Esophagus squamous epithelium (tissue), 5 donors: Measurements from ENCODE around the gene GCLM. TPM values are rescaled to one million over a fixed set of nuclear protein-coding genes. Genes with fewer than 3 reads are reported as not detected.

Experiments used
- DNase-seq: peaks from one replicate; lab custom pipeline; 2025; lab: John Stamatoyannopoulos, UW
- H3K27ac ChIP-seq, 4 donors: fragments of 200-600 bp; sonication (generic); one replicate each; pipeline ENCODE4 v1.5.1; 2016 to 2019; ENCODE audit warnings: mild to moderate bottlenecking in 1 of 4
- H3K27me3 ChIP-seq, 4 donors: fragments of 200-600 bp; sonication (generic); 1 replicate in 3 of 4; 2 replicates in 1 of 4; pipeline versions ENCODE4 v1.5.1 to v1.6.0; 2017 to 2021; ENCODE audit warnings: antibody characterized with exemption in 1 of 4
- H3K36me3 ChIP-seq, 3 donors: fragments of 200-600 bp; sonication (generic); one replicate each; pipeline ENCODE4 v1.5.1; 2016 to 2019
- H3K4me1 ChIP-seq, 3 donors: fragments of 200-600 bp; sonication (generic); one replicate each; pipeline ENCODE4 v1.5.1; 2017 to 2019
- H3K4me3 ChIP-seq, 4 donors: fragments of 200-600 bp; sonication (generic); 1 replicate in 3 of 4; 2 replicates in 1 of 4; pipeline ENCODE4 v1.5.1; 2016 to 2019; ENCODE audit warnings: mild to moderate bottlenecking in 2 of 4, moderate library complexity in 1 of 4
- H3K9me3 ChIP-seq, 3 donors: fragments of 200-600 bp; sonication (generic); one replicate each; pipeline ENCODE4 v1.5.1; 2016 to 2019
- POLR2A ChIP-seq, 4 donors: fragments of 450-650 bp; IDR thresholded peaks; one replicate each; pipeline ENCODE4 v1.6.1; 2017; ENCODE audit warnings: antibody characterized with exemption in 4 of 4, mild to moderate bottlenecking in 4 of 4, moderate library complexity in 3 of 4
- WGBS, 2 donors: methylation state at CpG; one replicate each; pipeline ENCODE4 v1.1.5; 2018; 5-methylcytosine and 5-hydroxymethylcytosine counted together
- intact Hi-C: fragments of 100-400 bp; cut with DNase I; formaldehyde crosslinking; loops from one replicate; pipeline ENCODE4 v1.15.0; 2022
- small RNA-seq, 4 donors: library from RNA; depleted of rRNA; stranded (forward); fragments of <200 nt; gene quantifications; one replicate each; pipeline ENCODE3, GENCODE V24; 2016
- total RNA-seq, 4 donors: library from RNA; depleted of rRNA; stranded (reverse); fragments of >200 nt; gene quantifications; one replicate each; pipeline ENCODE4 v1.1.0, GENCODE V29; 2016
- TF ChIP-seq, protein P1 (sequence below), 6 experiments: fragments of 450-650 bp in 4 of 6; fragments of 200-600 bp in 2 of 6; sonication (generic) in 2 of 6; IDR thresholded peaks; one replicate each; pipeline ENCODE4 v1.5.1; 2016 to 2019; ENCODE audit warnings: antibody characterized with exemption in 6 of 6, mild to moderate bottlenecking in 4 of 6, moderate library complexity in 4 of 6
- donor health status: DM: yes; HTN: yes; CAD: no.

The GCLM gene
- total RNA-seq, 4 donors from 2014 or later, result 9.3 to 27.0 (median 20.5) TPM

DNA sequence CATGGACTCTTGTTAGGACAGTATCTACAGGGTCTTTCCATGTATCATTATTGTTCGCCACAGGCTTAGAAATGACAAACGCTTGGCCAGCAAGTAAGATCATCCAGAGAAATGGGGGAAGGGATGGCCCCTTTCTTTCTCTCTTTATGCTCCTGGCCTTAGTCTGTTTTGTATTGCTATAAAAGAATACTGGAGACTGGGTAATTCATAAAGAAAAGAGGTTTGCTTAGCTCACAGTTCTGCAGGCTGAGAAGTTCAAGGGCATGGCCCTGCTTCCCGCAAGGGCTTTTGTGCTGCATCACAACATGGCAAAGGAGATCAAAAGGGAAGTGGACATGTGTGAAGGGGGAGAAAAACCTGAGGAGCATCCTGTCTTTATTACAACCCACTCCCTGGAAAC is 71.3 kb downstream of the GCLM start:
- 94 to 95% methylated on average over 3 of the region's 3 CpGs for WGBS, 2 donors
- Histone ChIP-seq H3K4me3 (no peak overlapping the region), H3K4me1 (peaks cover 0 to 15% (median 0%) of the 10 kb centered on the region in 3 donors), H3K9me3 (peaks cover 0 to 7% (median 6%) of the 10 kb centered on the region in 3 donors), H3K36me3 (peaks cover 0 to 8% (median 0%) of the 10 kb centered on the region in 3 donors), H3K27ac (no peak overlapping the region), H3K27me3 (no peaks in the 10 kb centered on the region)
- intact Hi-C loops, result no loop called here
- no peak for TF ChIP-seq POLR2A (IDR thresholded peaks at IDR 0.05)
- TF ChIP-seq, protein P1, sequence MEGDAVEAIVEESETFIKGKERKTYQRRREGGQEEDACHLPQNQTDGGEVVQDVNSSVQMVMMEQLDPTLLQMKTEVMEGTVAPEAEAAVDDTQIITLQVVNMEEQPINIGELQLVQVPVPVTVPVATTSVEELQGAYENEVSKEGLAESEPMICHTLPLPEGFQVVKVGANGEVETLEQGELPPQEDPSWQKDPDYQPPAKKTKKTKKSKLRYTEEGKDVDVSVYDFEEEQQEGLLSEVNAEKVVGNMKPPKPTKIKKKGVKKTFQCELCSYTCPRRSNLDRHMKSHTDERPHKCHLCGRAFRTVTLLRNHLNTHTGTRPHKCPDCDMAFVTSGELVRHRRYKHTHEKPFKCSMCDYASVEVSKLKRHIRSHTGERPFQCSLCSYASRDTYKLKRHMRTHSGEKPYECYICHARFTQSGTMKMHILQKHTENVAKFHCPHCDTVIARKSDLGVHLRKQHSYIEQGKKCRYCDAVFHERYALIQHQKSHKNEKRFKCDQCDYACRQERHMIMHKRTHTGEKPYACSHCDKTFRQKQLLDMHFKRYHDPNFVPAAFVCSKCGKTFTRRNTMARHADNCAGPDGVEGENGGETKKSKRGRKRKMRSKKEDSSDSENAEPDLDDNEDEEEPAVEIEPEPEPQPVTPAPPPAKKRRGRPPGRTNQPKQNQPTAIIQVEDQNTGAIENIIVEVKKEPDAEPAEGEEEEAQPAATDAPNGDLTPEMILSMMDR (IDR thresholded peaks at IDR 0.05), result no peak
- DNase-seq, result no peak

Small RNAs within 50 kb of the gene (small RNA-seq; reads per million reads assigned to genes)
- gene AL117351.2 (0 reads per million in 4 donors), gene MIR760 (0 to 1.0 (median 0.21) reads per million in 4 donors)

Other genes starting within 250 kb of the GCLM start
- 10 to 100 TPM in 1 of 4 donors, 1 to 10 TPM in 3; 6.9 to 17.5 (median 9.4) TPM for gene BCAR3, start 227.6 kb downstream of the GCLM start, total RNA-seq
- gene DNTTIP2, start 30.2 kb downstream of the GCLM start, total RNA-seq, result 10 to 100 TPM; 20.8 to 42.2 (median 35.7) TPM
- gene ABCA4, start 211.7 kb upstream of the GCLM start, total RNA-seq, result under 1 TPM in 2 of 4 donors, not detected in 2; 0.18 to 0.57 TPM